ENCODE data around the gene SPAG16.

Gene SPAG16

GRCh38 chr2:213545964-213546475, 261.8 kb downstream of the SPAG16 start:
- H3K9ac ChIP-seq (ENCODE audit: low read depth, low read length), result no peak overlapping the region
- no peaks in the 10 kb centered on the region for H3K36me3 ChIP-seq (ENCODE audit: control insufficient read depth, insufficient read depth, low read length)
- no peaks in the 10 kb centered on the region for H3K9me3 ChIP-seq (ENCODE audit: control insufficient read depth, insufficient read depth, low read length)
- H3K4me1 ChIP-seq (ENCODE audit: control insufficient read depth, insufficient read depth, low read length), result peaks cover 5% of the 10 kb centered on the region; the same call in 1 of the 2 replicates
- H3K27me3 ChIP-seq (ENCODE audit: control insufficient read depth, insufficient read depth, low read length), result no peaks in the 10 kb centered on the region
- no peak overlapping the region for H3K27ac ChIP-seq (ENCODE audit: low read depth, low read length)
- H3K4me3 ChIP-seq (ENCODE audit: low read depth, low read length), result no peak overlapping the region

GRCh38 chr2:213551526-213551925, 267.3 kb downstream of the SPAG16 start:
- H3K9me3 ChIP-seq (ENCODE audit: control insufficient read depth, insufficient read depth, low read length), result no peaks in the 10 kb centered on the region
- H3K27ac ChIP-seq (ENCODE audit: low read depth, low read length), result no peak overlapping the region
- H3K9ac ChIP-seq (ENCODE audit: low read depth, low read length), result no peak overlapping the region
- no peaks in the 10 kb centered on the region for H3K27me3 ChIP-seq (ENCODE audit: control insufficient read depth, insufficient read depth, low read length)
- H3K4me3 ChIP-seq (ENCODE audit: low read depth, low read length), result no peak overlapping the region
- H3K36me3 ChIP-seq (ENCODE audit: control insufficient read depth, insufficient read depth, low read length), result no peaks in the 10 kb centered on the region
- H3K4me1 ChIP-seq (ENCODE audit: control insufficient read depth, insufficient read depth, low read length), result no peaks in the 10 kb centered on the region

- Histone ChIP-seq H3K9ac (ENCODE audit: low read depth, low read length) (no peak overlapping the region), H3K27ac (ENCODE audit: low read depth, low read length) (no peak overlapping the region), H3K9me3 (ENCODE audit: control insufficient read depth, insufficient read depth, low read length) (no peaks in the 10 kb centered on the region), H3K4me1 (ENCODE audit: control insufficient read depth, insufficient read depth, low read length) (no peaks in the 10 kb centered on the region), H3K36me3 (ENCODE audit: control insufficient read depth, insufficient read depth, low read length) (no peaks in the 10 kb centered on the region), H3K27me3 (ENCODE audit: control insufficient read depth, insufficient read depth, low read length) (no peaks in the 10 kb centered on the region), H3K4me3 (ENCODE audit: low read depth, low read length) (no peak overlapping the region)
These were observed 274.8 kb downstream of the SPAG16 start for GRCh38 chr2:213559053-213559452.

GRCh38 chr2:213561759-213562158, 277.5 kb downstream of the SPAG16 start:
- H3K4me3 ChIP-seq (ENCODE audit: low read depth, low read length), result no peak overlapping the region
- no peaks in the 10 kb centered on the region for H3K27me3 ChIP-seq (ENCODE audit: control insufficient read depth, insufficient read depth, low read length)
- no peaks in the 10 kb centered on the region for H3K36me3 ChIP-seq (ENCODE audit: control insufficient read depth, insufficient read depth, low read length)
- no peaks in the 10 kb centered on the region for H3K9me3 ChIP-seq (ENCODE audit: control insufficient read depth, insufficient read depth, low read length)
- no peak overlapping the region for H3K9ac ChIP-seq (ENCODE audit: low read depth, low read length)
- H3K27ac ChIP-seq (ENCODE audit: low read depth, low read length), result no peak overlapping the region
- H3K4me1 ChIP-seq (ENCODE audit: control insufficient read depth, insufficient read depth, low read length), result no peaks in the 10 kb centered on the region

- H3K9ac ChIP-seq (ENCODE audit: low read depth, low read length), result no peak overlapping the region
- H3K36me3 ChIP-seq (ENCODE audit: control insufficient read depth, insufficient read depth, low read length), result no peaks in the 10 kb centered on the region
- H3K27ac ChIP-seq (ENCODE audit: low read depth, low read length), result no peak overlapping the region
- H3K9me3 ChIP-seq (ENCODE audit: control insufficient read depth, insufficient read depth, low read length), result no peaks in the 10 kb centered on the region
- no peaks in the 10 kb centered on the region for H3K27me3 ChIP-seq (ENCODE audit: control insufficient read depth, insufficient read depth, low read length)
- no peaks in the 10 kb centered on the region for H3K4me1 ChIP-seq (ENCODE audit: control insufficient read depth, insufficient read depth, low read length)
- H3K4me3 ChIP-seq (ENCODE audit: low read depth, low read length), result no peak overlapping the region
These were observed 278.4 kb downstream of the SPAG16 start for GRCh38 chr2:213562539-213563180.

- no peaks in the 10 kb centered on the region for H3K9me3 ChIP-seq (ENCODE audit: control insufficient read depth, insufficient read depth, low read length)
- no peak overlapping the region for H3K27ac ChIP-seq (ENCODE audit: low read depth, low read length)
- H3K27me3 ChIP-seq (ENCODE audit: control insufficient read depth, insufficient read depth, low read length), result no peaks in the 10 kb centered on the region
- H3K36me3 ChIP-seq (ENCODE audit: control insufficient read depth, insufficient read depth, low read length), result no peaks in the 10 kb centered on the region
- H3K9ac ChIP-seq (ENCODE audit: low read depth, low read length), result no peak overlapping the region
- no peaks in the 10 kb centered on the region for H3K4me1 ChIP-seq (ENCODE audit: control insufficient read depth, insufficient read depth, low read length)
- H3K4me3 ChIP-seq (ENCODE audit: low read depth, low read length), result no peak overlapping the region
These were observed 282.6 kb downstream of the SPAG16 start for GRCh38 chr2:213566846-213567245.

GRCh38 chr2:213609570-213610170, 325.4 kb downstream of the SPAG16 start:
- Histone ChIP-seq H3K4me1 (ENCODE audit: control insufficient read depth, insufficient read depth, low read length) (no peaks in the 10 kb centered on the region), H3K36me3 (ENCODE audit: control insufficient read depth, insufficient read depth, low read length) (no peaks in the 10 kb centered on the region), H3K9me3 (ENCODE audit: control insufficient read depth, insufficient read depth, low read length) (no peaks in the 10 kb centered on the region), H3K27me3 (ENCODE audit: control insufficient read depth, insufficient read depth, low read length) (no peaks in the 10 kb centered on the region), H3K27ac (ENCODE audit: low read depth, low read length) (no peak overlapping the region), H3K9ac (ENCODE audit: low read depth, low read length) (no peak overlapping the region), H3K4me3 (ENCODE audit: low read depth, low read length) (no peak overlapping the region)

GRCh38 chr2:213627054-213627710, 342.9 kb downstream of the SPAG16 start:
- Histone ChIP-seq H3K36me3 (ENCODE audit: control insufficient read depth, insufficient read depth, low read length) (no peaks in the 10 kb centered on the region), H3K4me1 (ENCODE audit: control insufficient read depth, insufficient read depth, low read length) (no peaks in the 10 kb centered on the region), H3K4me3 (ENCODE audit: low read depth, low read length) (no peak overlapping the region), H3K9me3 (ENCODE audit: control insufficient read depth, insufficient read depth, low read length) (no peaks in the 10 kb centered on the region), H3K27me3 (ENCODE audit: control insufficient read depth, insufficient read depth, low read length) (no peaks in the 10 kb centered on the region), H3K9ac (ENCODE audit: low read depth, low read length) (no peak overlapping the region), H3K27ac (ENCODE audit: low read depth, low read length) (no peak overlapping the region)

GRCh38 chr2:213627835-213628460, 343.7 kb downstream of the SPAG16 start:
- Histone ChIP-seq H3K9ac (ENCODE audit: low read depth, low read length) (no peak overlapping the region), H3K9me3 (ENCODE audit: control insufficient read depth, insufficient read depth, low read length) (no peaks in the 10 kb centered on the region), H3K4me1 (ENCODE audit: control insufficient read depth, insufficient read depth, low read length) (no peaks in the 10 kb centered on the region), H3K4me3 (ENCODE audit: low read depth, low read length) (no peak overlapping the region), H3K36me3 (ENCODE audit: control insufficient read depth, insufficient read depth, low read length) (no peaks in the 10 kb centered on the region), H3K27ac (ENCODE audit: low read depth, low read length) (no peak overlapping the region), H3K27me3 (ENCODE audit: control insufficient read depth, insufficient read depth, low read length) (no peaks in the 10 kb centered on the region)

- H3K36me3 ChIP-seq (ENCODE audit: control insufficient read depth, insufficient read depth, low read length), result no peaks in the 10 kb centered on the region
- H3K9me3 ChIP-seq (ENCODE audit: control insufficient read depth, insufficient read depth, low read length), result no peaks in the 10 kb centered on the region; the same call in 1 of the 2 replicates
- no peak overlapping the region for H3K4me3 ChIP-seq (ENCODE audit: low read depth, low read length)
- H3K9ac ChIP-seq (ENCODE audit: low read depth, low read length), result no peak overlapping the region
- H3K4me1 ChIP-seq (ENCODE audit: control insufficient read depth, insufficient read depth, low read length), result no peaks in the 10 kb centered on the region
- no peak overlapping the region for H3K27ac ChIP-seq (ENCODE audit: low read depth, low read length)
- H3K27me3 ChIP-seq (ENCODE audit: control insufficient read depth, insufficient read depth, low read length), result no peaks in the 10 kb centered on the region
These were observed 356.6 kb downstream of the SPAG16 start for GRCh38 chr2:213640738-213641425.
